RCC 7860 (cell line): ENCODE measurements around the gene DOCK8.
"Not testable (repeated sequence)": the region's sequence is repeated elsewhere in the genome, so short reads cannot be mapped to it uniquely, and the experiment has no call there.

Source experiments
- DNase-seq: peaks from one replicate; pipeline ENCODE4 v3.0.0-alpha.2; 2015; ENCODE audit warnings: low spot score
- FAIRE-seq: peaks from 2 replicates; lab custom pipeline; 2012; peaks lifted over from hg19 to GRCh38; lab: Jason Lieb, UNC

DOCK8 gene

DNA sequence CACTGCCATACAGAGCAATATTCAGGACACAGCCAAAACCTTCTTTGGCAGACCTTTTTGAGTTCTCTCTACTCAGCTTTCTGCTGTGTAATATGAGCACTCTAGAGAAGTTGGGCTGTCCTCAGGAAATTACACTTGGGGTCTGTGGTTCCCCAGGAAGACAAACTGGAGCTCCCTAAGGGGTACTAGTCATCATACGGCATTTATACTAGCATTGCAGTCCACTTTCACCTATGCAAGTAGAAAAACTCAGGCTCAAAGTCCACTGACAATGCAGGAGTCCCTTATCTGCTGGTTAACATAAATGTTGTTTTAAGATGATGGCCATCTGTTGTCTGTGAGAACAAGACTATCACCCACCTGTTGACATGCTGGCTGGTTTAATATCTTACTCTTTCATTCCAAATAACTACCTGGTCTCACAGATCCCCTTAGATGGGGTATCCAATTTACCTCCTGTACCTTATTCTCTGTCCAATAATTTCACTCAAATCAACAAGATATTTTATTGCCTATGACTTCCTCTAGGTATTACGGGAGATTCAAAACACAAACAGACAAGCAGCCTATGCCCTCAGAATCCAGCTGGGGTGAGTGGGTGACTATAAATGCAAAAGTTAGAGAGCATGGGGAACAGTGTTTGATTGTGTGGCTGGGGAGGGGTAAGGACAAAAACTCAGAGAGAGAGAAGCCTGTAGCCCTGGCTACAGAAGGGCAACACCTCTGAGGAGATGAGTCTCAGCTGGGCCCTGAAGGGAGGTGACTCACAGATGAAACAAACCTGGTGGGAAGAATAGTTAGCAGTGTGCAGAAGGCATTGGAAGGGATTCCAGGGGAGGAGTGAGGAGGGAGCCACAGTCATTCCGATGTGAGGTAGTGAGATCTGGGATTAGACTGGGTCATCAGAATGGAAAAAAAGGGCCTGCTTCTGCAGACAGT is 10.2 kb downstream of the DOCK8 start:
- FAIRE-seq = no peak
- no peak for DNase-seq

GRCh38 chr9:227860-228259 is 13.2 kb downstream of the DOCK8 start:
- no peak for FAIRE-seq
- DNase-seq = no peak

DNA sequence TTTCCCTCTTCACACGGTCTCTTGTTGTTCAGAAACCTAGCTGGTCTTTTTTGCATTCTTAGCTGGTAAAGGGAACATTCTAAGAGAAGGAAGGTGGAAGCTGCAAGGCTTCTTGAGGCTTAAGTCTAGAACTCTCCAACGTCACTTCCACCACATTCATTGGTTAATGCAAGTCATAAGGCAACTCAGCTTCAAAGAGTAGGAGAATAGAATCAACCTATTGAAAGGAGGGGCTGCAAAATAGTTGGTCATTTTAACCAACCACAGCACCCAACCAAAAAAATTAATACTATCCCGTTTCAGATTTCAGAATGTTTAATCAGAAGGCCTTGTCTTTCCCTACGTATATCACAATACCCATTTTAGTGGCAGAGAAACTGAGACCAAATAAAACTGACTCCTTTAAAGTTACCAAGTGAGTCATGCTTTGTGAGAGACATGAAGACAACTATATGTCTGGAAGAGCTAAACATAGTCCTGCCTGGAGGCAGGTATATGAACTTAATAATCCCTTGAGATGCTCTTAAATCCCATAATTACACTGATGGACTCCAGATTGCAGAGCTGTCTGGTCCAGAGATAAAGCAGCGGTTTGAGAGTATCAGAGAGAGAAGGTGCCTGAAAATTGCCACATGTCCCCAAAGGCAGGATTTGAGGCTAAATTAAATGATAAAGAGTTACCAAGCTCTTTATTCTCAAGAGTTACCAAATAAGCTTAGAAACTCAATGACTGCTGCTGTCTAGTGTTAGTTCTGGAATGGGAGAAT is 14.4 kb downstream of the DOCK8 start:
- FAIRE-seq = no peak

GRCh38 chr9:231625-232024 is 17.0 kb downstream of the DOCK8 start:
- FAIRE-seq = not testable (repeated sequence)

More for the DNA sequence above, 14.4 kb downstream of the DOCK8 start:
- no peak for DNase-seq

DNA sequence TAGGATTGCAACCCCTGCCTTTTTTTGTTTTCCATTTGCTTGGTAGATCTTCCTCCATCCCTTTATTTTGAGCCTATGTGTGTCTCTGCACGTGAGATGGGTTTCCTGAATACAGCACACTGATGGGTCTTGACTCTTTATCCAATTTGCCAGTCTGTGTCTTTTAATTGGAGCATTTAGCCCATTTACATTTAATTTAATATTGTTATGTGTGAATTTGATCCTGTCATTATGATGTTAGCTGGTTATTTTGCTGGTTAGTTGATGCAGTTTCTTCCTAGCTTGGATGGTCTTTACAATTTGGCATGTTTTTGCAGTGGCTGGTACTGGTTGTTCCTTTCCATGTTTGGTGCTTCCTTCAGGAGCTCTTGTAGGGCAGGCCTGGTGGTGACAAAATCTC is 19.0 kb downstream of the DOCK8 start:
- FAIRE-seq = not testable (repeated sequence)

More at GRCh38 chr9:231625-232024, 17.0 kb downstream of the DOCK8 start:
- not testable (repeated sequence) for DNase-seq

DNA sequence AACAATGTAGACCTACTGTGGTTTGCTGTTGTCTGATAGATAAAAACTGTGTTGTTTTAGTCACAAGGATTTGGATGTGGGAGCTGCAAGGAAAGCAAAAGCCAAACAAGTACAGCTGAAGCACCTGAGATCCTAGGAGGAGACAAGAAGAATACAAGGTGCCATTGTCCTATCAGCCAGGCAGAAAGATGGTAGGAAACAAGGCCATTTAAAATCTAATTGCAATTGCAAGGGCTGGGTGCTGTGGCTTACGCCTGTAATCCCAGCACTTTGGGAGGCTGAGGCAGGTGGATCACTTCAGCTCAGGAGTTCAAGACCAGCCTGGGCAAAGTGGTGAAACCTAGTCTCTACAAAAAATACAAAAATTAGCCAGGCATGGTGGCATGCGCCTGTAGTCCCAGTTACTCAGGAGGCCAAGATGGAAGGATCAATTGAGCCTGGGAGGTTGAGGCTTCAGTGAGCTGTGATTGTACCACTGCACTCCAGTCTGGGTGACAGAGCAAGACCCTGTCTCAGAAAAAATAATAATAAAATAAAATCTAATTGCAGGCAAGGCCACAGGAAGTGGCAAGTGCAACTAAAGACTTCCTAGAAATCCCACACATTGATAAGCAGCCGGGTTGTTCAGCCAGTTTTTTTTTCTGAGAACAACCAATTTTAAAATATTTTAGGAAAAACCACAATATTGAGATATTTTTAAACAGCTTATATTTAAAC is 22.6 kb downstream of the DOCK8 start:
- FAIRE-seq = no peak

More for the DNA sequence above, 19.0 kb downstream of the DOCK8 start:
- DNase-seq = not testable (repeated sequence)

DNA sequence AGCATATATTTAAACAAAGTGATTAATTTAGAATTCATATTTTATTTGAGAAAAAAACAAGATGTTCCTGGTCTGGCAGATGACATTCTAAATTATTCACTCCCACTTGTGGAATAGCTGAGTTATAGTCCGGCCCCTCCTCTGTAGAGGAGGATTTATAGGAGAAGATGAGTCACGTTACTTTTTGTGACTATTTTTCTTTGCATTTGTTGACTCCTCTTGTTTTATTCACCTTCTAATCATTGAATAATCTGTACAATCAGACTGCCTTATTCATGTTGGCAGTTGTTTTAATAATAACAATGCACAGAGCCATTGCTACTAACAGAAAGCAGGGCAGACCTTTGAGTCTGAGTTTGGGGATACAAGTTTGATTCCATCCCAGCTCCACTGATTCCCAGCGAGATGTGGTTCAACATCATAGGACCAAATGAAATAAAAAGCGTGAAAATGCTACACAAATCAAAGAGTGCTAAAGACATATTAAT is 23.2 kb downstream of the DOCK8 start:
- FAIRE-seq (no peak), DNase-seq (no peak)

More for the DNA sequence above, 22.6 kb downstream of the DOCK8 start:
- no peak for DNase-seq

GRCh38 chr9:242461-243080 is 27.9 kb downstream of the DOCK8 start:
- FAIRE-seq (no peak), DNase-seq (no peak)

DNA sequence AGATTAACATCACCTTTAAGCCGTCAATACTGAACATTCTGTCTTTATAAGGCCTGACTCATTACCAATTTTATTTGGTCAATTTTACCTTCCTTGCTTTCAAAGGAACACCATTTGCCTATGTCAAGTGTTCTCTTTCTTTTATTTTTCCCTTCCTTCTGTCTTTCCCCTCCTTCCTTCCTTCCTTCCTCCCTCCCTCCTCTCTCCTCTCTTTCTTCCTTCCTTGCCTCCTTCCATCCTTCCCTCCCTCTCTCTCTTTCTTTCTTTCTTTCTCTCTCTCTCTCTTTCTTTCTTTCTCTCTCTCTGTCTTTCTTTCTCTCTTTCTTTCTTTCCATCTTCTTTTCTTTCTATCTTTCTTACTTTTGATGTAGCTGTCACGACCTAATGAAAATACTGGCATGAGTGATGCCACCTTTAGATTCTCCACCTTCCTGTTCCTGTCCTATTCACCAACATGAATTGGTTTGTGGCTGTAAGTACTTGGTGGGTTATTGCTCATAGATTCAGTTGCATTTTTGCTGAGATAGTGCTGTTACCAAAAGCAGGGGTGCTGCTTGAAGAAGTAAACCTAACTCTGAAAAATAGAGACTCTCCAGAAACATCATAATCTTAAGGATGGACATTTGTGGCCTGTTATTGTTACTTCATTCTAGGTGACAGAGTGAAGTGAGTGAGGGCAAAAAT is 33.8 kb downstream of the DOCK8 start:
- no peak for FAIRE-seq
- no peak for DNase-seq

DNA sequence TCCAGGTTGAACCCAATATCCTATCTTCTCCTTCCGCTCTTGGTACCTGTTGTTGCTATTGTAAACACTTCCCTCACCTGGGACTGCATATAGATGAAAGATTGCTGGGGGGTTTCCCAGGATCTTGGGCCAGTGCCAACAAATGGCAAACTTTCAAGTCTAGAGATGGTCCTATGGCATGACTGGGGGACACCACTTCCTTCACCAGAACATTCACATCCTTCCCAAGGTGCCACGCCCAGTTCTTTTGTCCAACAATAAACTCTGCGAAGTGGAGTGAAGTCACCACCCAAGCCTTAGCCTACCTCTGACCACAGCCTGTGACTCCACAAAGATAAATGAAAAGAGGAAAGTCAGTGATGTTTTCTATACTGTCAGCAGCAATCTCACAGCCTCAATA is 34.4 kb downstream of the DOCK8 start:
- DNase-seq (no peak), FAIRE-seq (no peak)

DNA sequence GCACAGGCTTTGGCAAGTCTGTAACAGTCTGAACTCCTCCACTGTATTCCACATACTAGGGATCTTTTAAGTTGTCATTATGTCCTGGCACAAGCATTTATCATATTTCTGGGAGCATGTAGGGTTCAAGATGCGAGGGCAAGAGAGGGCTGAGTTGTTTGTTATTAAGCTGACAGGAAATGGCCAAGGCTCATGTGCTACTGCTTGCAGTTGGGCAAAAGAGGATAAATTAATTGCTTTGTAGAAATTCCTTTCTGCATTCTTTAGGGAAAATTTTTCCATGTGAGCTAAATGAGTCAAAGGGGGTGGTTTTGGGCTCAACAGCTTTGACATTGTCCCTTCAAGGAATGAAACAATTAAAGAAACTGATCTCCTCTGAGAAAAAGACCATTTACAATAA is 35.4 kb downstream of the DOCK8 start:
- FAIRE-seq = no peak
- no peak for DNase-seq

DNA sequence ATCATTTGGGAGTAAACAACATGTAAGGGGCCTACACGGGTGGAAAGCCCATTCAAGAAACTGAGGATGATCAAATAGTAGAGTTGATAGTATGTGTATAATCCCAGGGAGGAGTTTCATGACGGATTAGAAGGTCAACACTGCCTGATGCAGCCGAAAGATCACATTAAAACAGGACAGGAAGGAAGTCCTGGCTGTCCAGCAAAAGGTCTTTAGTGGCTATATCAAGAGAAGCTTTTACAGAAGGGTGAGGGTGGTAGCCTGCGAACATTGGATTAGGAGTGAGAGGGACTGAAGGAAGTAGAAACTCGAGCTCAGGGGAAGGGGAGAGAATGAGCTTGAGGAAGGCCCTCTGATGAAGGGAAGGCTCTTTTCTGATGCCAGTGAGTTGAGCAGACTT is 36.0 kb downstream of the DOCK8 start:
- no peak for FAIRE-seq
- DNase-seq = no peak

DNA sequence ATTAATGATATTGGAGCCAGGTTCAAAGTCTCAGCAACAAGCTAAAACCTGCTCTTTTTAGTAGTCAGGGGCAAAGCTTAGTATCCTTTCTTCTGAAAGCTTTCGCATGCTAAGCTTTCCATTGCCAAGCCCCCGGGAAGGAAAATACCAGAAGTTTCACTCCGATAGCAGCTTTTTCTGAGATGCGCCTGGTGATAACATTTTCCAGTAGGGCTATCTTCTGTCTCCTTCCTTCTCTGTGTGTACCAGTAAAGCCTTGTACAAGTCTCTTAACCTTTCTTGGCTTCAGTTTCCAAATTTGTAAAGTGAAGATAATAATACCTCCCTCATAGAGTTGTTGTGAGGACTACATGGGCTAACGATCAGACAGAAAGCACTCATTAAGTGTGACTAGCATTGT is 36.7 kb downstream of the DOCK8 start:
- DNase-seq (no peak), FAIRE-seq (no peak)

- no peak for DNase-seq
- FAIRE-seq = no peak
Observed at GRCh38 chr9:253539-253938, 38.9 kb downstream of the DOCK8 start.

DNA sequence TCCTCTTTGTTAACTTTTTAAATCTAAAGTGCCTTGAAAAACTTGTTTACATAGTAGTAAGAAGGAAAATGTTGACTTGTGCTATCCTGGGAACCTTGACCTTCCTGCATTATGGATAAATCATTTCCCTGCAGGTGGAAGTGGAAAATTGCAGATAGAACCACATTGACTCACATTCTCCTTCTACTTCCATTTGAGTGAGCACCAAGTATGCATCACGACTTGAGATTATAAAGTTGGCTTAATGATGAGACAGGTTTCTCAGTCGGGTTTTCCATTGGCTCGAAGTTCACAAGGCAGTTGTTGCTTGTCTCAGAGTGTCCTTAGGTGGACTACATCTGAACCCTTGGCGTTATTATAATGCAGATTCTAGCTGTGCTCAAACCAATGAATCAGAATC is 39.9 kb downstream of the DOCK8 start:
- FAIRE-seq (no peak), DNase-seq (no peak)

DNA sequence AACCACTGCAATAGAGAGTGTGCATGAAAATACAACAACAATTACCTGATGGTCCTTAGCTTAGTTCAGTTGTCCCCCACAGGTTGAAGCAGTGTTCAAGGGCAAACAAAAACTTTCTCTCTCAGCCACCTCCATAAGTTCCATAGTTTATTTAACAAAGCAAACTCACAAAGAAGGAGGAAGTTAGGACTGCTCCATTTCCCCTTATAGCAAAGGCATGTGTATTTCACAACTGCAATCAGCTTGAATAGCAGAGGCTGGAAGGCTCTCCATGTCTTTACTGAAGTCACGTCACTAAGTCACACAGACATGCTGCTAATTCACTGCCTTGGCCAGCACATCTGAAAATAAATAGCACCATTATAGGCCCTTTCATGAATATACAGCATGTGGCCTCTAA is 43.3 kb downstream of the DOCK8 start:
- DNase-seq (no peak), FAIRE-seq (no peak)

DNA sequence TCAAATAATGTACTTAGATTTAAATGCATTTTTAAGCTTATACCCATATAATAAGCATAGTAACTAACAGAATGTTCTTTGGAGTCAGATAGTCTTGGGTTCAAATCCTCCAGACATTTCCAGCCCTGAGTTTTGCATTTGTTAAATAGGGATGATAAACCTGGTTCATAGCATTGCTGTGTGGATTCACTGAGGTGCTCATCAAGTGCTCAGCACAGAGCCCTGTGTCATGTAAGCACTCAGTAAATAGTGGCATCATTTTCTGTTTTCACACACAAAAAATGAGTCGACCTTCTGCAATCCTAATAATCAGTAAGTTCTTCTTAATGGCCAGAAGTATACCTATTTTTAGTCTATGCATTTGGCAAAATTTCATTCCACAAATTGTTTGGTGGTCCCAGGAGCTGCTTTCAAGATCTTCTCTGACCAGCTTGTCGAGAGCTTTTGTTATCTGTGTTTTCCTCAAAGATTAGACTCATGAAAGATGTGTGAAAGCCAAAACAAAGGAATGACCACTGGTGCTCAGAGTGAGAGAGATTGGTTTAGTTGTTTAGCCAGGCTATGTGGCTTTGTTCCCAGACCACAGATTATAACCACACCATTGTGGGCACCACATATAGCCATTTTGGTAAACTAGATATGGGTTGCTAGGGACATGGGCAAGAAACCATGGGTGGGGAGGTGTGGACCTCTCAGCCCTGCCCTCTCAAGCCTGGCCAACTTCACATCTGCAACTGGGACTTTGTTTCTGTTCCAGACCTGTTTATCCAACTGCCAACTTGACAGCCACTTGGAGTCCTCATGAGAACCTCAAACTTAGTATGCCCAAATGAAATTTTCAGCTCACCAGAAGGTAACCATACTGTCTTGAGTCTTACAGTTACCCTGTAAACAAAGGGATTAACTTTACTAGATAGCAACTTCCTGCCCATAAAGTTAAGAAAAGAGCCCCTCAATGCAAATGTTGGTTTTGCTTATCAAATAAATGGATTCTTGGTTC is 45.0 kb downstream of the DOCK8 start:
- DNase-seq (no peak), FAIRE-seq (no peak)

GRCh38 chr9:264231-264630 is 49.6 kb downstream of the DOCK8 start:
- DNase-seq (no peak), FAIRE-seq (no peak)
